GM04504 (cell line): Measurements from ENCODE around the gene TBC1D10A.
A peak's percentile ranks its signal among the peaks of the same experiment; 100 is the strongest.

Experiments used
- DNase-seq: peaks from one replicate; pipeline ENCODE4 v3.0.0-alpha.2; 2012; ENCODE audit warnings: low read depth

TBC1D10A gene

GRCh38 chr22:30285846-30286200 lies 40.9 kb downstream of the TBC1D10A start:
- no peak for DNase-seq

GRCh38 chr22:30285176-30285845 lies 41.4 kb downstream of the TBC1D10A start:
- no peak for DNase-seq

GRCh38 chr22:30284666-30285065 lies 42.1 kb downstream of the TBC1D10A start:
- DNase-seq, result no peak

GRCh38 chr22:30284172-30284571 lies 42.6 kb downstream of the TBC1D10A start:
- no peak for DNase-seq

GRCh38 chr22:30283342-30283741 lies 43.4 kb downstream of the TBC1D10A start:
- no peak for DNase-seq

- no peak for DNase-seq
Observed at GRCh38 chr22:30282616-30283046, 44.1 kb downstream of the TBC1D10A start.

- no peak for DNase-seq
Observed at GRCh38 chr22:30280505-30280904, 46.2 kb downstream of the TBC1D10A start.

- no peak for DNase-seq
Observed at GRCh38 chr22:30279932-30280331, 46.8 kb downstream of the TBC1D10A start.

- DNase-seq, result no peak
Observed at GRCh38 chr22:30279046-30279788, 47.5 kb downstream of the TBC1D10A start.

GRCh38 chr22:30277547-30278344 lies 49.0 kb downstream of the TBC1D10A start:
- peak; percentile 50 for DNase-seq

GRCh38 chr22:30276039-30276438 lies 50.7 kb downstream of the TBC1D10A start:
- no peak for DNase-seq

- DNase-seq, result no peak
Observed at GRCh38 chr22:30275625-30276024, 51.1 kb downstream of the TBC1D10A start.

- no peak for DNase-seq
Observed at GRCh38 chr22:30274437-30274812, 52.3 kb downstream of the TBC1D10A start.

- DNase-seq, result no peak
Observed at GRCh38 chr22:30273711-30274436, 52.9 kb downstream of the TBC1D10A start.

GRCh38 chr22:30272781-30273601 lies 53.8 kb downstream of the TBC1D10A start:
- no peak for DNase-seq

- DNase-seq, result no peak
Observed at GRCh38 chr22:30270832-30271231, 55.9 kb downstream of the TBC1D10A start.

- no peak for DNase-seq
Observed at GRCh38 chr22:30268331-30268730, 58.4 kb downstream of the TBC1D10A start.

GRCh38 chr22:30267382-30268302 lies 59.1 kb downstream of the TBC1D10A start:
- DNase-seq, result no peak

GRCh38 chr22:30266445-30267381 lies 60.0 kb downstream of the TBC1D10A start, which contains the start of gene OSM:
OSM (minus strand) TSS chr22:30266851; CDS start chr22:30266799, 52 bp downstream.
- no peak for DNase-seq
